Uterus (tissue), 2 donors: ENCODE data around the gene BBS9.

Experiments
- CTCF ChIP-seq, 4 experiments: fragments of 200-600 bp in 2 of 4; fragments of 450-650 bp in 2 of 4; sonication (generic) in 2 of 4; IDR thresholded peaks; one replicate each; pipeline ENCODE4 v1.5.1; 2016 to 2019; ENCODE audit warnings: antibody characterized with exemption in 4 of 4, mild to moderate bottlenecking in 2 of 4, moderate library complexity in 1 of 4
- POLR2A ChIP-seq, 2 donors: fragments of 450-650 bp; IDR thresholded peaks; one replicate each; pipeline ENCODE4 v1.6.1; 2016; ENCODE audit warnings: antibody characterized with exemption in 2 of 2, mild to moderate bottlenecking in 1 of 2, moderate library complexity in 1 of 2

DNA sequence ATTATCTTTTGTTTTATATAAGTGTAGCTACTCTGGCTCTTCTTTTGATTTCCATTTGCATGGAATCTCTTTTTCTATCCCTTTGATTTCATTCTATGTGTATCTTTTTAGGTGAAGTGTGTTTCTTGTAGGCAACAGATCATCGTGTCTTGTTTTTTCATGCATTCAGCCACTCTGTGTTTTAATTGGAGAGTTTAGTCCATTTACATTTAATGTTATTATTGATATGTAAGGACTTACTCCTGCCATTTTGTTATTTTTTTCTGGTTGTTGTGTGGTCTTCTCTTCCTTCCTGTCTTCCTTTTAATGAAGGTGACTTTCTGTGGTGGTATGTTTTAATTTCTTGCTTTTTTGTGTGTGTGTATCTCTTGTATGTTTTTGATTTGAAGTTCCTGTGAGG, 81.6 kb downstream of the BBS9 start:
- TF ChIP-seq CTCF (IDR thresholded peaks at IDR 0.05) (no peak), POLR2A (IDR thresholded peaks at IDR 0.05) (no peak)
